Left lobe of liver (tissue), 2 donors: ENCODE data around the gene CCDC68. TPM values are rescaled to one million over a fixed set of nuclear protein-coding genes. Genes with fewer than 3 reads are reported as not detected.

Source experiments
- ATAC-seq: fragments of 200-7000 bp; cut with Tn5 transposase; one replicate; pipeline ENCODE4 v1.9.1; 2020; ENCODE audit warnings: mild to moderate bottlenecking, moderate library complexity
- DNase-seq: peaks from one replicate; pipeline ENCODE4 v3.0.0-alpha.2; 2020; ENCODE audit warnings: low spot score
- total RNA-seq: library from RNA; stranded (reverse); gene quantifications from one replicate; pipeline ENCODE4 v1.2.1, GENCODE V29; 2021
- donor health status: DM: no; HTN: no; CAD: no; lungs with moderate emphysema.
- donor health status: DM: no; HTN: yes; CAD: no.

The CCDC68 gene
- total RNA-seq, 1 donor from 2014 or later: 4.6 TPM

GRCh38 chr18:54961868-54962267, 2.6 kb upstream of the CCDC68 start:
- ATAC-seq (no peak), DNase-seq (no peak)

- ATAC-seq: no peak
- DNase-seq: no peak
These were observed 1.8 kb upstream of the CCDC68 start for GRCh38 chr18:54961016-54961423.

- DNase-seq: no peak
- ATAC-seq: no peak
These were observed 936 bp upstream of the CCDC68 start for GRCh38 chr18:54960197-54960596.

- DNase-seq (no peak), ATAC-seq (no peak)
These were observed 1.3 kb downstream of the CCDC68 start for GRCh38 chr18:54957996-54958395.

- DNase-seq (no peak), ATAC-seq (no peak)
These were observed 1.9 kb downstream of the CCDC68 start for GRCh38 chr18:54957296-54957832.

GRCh38 chr18:54956506-54956905, 2.8 kb downstream of the CCDC68 start:
- DNase-seq (no peak), ATAC-seq (no peak)

- ATAC-seq: no peak
These were observed 7.2 kb downstream of the CCDC68 start for GRCh38 chr18:54952026-54952425.

GRCh38 chr18:54950221-54950620, 9.0 kb downstream of the CCDC68 start:
- no peak for DNase-seq
- ATAC-seq: peak; percentile 72

More at GRCh38 chr18:54952026-54952425, 7.2 kb downstream of the CCDC68 start:
- no peak for DNase-seq

GRCh38 chr18:54949588-54949987, 9.7 kb downstream of the CCDC68 start:
- DNase-seq (no peak), ATAC-seq (no peak)

- ATAC-seq: peak; percentile 10
- no peak for DNase-seq
These were observed 10.9 kb downstream of the CCDC68 start for GRCh38 chr18:54948350-54948837.

GRCh38 chr18:54947091-54947490, 12.2 kb downstream of the CCDC68 start:
- ATAC-seq (no peak), DNase-seq (no peak)

GRCh38 chr18:54946149-54946581, 13.1 kb downstream of the CCDC68 start:
- DNase-seq (peak; percentile 82), ATAC-seq (peak; percentile 89)

GRCh38 chr18:54945576-54946125, 13.6 kb downstream of the CCDC68 start:
- DNase-seq (no peak), ATAC-seq (peak; percentile 28)

GRCh38 chr18:54942569-54942968, 16.7 kb downstream of the CCDC68 start:
- ATAC-seq (no peak), DNase-seq (no peak)

GRCh38 chr18:54942144-54942543, 17.1 kb downstream of the CCDC68 start:
- ATAC-seq: no peak
- no peak for DNase-seq

- ATAC-seq (no peak), DNase-seq (no peak)
These were observed 19.8 kb downstream of the CCDC68 start for GRCh38 chr18:54939361-54939917.

GRCh38 chr18:54938506-54938905, 20.8 kb downstream of the CCDC68 start:
- no peak for DNase-seq
- ATAC-seq: no peak

GRCh38 chr18:54932472-54932871, 26.8 kb downstream of the CCDC68 start:
- ATAC-seq (no peak), DNase-seq (no peak)

- ATAC-seq (no peak), DNase-seq (no peak)
These were observed 28.1 kb downstream of the CCDC68 start for GRCh38 chr18:54931152-54931551.

GRCh38 chr18:54928236-54928635, 31.0 kb downstream of the CCDC68 start:
- ATAC-seq (no peak), DNase-seq (no peak)

- DNase-seq: no peak
- no peak for ATAC-seq
These were observed 32.5 kb downstream of the CCDC68 start for GRCh38 chr18:54926593-54927325.

- ATAC-seq: no peak
- no peak for DNase-seq
These were observed 34.3 kb downstream of the CCDC68 start for GRCh38 chr18:54924948-54925347.
